NCI-H345 (cell line): ENCODE data around the gene GPR78.

Experiments used
- DNase-seq: peaks from one replicate; lab custom pipeline; 2025; lab: John Stamatoyannopoulos, UW

The GPR78 gene

GRCh38 chr4:8580321-8581093, at the start of gene GPR78:
TSS of gene GPR78 (plus strand) at chr4:8580392. CDS start at chr4:8580983, 591 bp downstream.
- peak; percentile 16 for DNase-seq

DNA sequence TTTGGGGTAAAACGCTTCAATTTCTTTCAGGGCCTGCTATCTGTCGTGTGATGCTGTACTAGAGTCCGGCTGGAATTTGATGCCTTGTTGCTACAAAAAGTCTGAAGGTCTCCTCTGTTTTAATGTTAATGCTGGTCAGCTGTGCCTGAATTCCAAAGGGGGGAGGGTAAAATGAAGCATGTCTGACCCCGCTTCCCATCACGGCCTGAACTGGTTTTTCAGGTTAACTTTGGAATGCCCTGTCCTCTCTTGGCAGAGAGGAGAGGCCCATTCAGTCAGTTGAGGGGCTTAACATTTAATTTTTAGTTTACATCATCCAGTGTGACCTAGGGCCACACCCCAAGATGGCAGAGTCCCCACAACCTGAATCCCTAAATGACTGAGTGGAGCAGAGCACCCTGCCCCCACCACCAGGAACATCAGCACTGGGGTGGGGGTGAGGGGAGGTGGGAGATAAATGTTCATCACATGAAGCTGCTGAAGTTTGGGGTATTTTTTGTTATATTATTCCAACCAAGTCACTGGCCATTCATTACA, 47.9 kb upstream of the GPR78 start:
- DNase-seq: no peak

GRCh38 chr4:8533274-8533865, 46.8 kb upstream of the GPR78 start:
- no peak for DNase-seq

GRCh38 chr4:8534129-8534528, 46.1 kb upstream of the GPR78 start:
- no peak for DNase-seq

DNA sequence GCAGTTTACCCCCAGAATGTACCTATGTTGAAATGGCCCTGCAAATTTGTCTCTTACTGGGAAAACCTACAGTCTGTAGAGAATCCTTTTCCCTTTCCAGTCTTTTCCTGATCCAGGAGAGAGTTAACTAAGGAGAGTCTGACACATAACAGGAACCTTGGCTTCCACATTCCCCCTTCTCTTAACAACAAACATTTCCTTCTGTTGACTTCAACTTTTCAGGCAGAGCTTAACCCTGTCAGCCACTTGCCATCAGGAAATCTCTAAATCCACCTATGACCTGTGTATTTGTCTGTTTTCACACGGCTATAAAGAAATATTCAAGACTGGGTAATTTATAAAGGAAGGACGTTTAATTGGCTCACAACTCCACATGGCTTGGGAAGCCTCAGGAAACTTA, 45.6 kb upstream of the GPR78 start:
- DNase-seq: no peak

DNA sequence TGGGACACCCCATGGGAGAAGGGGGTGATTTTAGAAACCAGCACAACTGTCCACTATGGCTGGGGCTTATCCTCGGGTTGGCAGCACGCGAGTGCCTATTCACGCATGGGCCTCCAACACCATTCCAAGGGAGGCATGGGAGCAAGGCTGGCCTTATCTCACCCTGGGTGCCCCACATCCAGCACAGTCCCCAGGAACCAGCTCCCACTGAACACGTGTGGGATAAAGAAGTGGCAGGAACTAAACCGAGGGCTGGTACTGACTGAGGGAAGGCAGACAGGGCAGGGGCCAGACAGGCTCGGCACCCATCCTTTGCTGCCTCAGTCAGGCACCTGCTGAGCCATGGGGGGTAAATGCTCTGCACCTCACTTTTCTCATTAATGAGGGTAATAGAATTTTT, 43.7 kb upstream of the GPR78 start:
- no peak for DNase-seq

GRCh38 chr4:8537041-8537461, 43.1 kb upstream of the GPR78 start:
- DNase-seq: peak; percentile 53

DNA sequence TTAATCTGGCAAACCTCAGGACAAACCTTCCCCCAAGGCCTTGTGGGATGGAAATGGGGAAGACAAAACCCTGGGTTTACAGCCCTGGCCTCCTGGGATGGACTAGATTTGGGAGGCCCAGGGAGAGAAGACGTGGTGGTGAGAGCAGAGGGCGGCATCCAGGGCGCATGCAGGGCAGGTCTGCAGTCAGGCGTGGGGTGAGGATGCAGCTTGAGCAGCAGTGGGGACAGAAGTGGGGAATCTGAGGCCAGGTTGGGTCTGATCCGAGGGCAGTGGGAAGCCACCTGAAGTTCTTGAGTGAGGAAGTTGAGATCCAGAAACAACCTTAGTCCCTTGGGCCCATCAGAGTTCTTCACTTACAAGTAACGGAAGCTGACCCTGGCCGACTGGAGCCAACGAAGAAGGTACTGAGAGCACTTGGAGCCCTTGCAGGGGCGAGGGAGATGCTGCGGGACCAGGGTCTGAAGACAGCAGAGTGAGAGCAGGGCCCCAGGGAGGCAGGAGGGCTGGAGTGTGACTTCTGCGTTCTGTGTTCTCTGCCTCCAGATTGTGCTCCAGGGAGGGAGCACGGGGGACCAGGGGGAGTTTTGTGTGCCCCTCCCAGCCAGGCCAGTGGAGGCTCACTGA, 42.0 kb upstream of the GPR78 start:
- DNase-seq: no peak

GRCh38 chr4:8538703-8539567, 41.3 kb upstream of the GPR78 start:
- no peak for DNase-seq

DNA sequence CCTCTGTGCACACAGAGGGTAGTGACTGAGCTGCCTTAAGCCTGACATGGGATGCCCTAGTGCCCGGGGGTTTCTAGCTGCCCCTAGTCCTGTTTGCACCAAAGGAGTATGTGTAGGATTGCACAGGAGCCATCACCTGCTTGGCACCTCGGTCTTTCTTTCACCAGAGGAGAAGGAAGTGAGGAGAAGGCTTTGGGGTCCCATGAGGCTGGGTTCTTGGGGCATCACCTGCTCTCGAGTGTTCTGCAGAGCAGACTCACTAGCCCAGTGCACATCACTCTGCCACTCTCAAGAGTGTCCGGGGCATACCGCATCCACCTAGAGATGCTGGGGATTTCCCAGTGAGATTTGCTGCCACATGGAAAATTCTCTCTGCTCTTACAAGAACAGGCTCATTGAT, 40.5 kb upstream of the GPR78 start:
- no peak for DNase-seq

DNA sequence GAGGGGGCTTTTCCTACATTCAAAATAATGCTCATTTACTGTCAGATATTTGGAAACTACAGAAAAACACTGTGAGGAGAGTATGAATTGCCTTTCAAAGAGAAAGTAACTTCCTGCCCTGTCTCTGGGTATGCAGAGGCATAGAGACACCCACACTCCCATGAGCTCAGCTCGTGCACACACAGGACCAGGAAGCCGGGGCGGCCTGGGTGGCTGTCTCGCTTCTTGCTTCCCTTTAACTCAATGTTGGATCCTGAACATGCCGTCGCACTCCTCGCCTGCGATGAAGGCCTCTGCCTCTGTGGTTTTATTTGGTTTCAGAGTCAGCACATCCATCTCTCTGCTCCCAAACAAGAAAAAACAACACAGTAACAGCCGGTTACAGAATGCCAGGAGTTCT, 40.1 kb upstream of the GPR78 start:
- DNase-seq: no peak

DNA sequence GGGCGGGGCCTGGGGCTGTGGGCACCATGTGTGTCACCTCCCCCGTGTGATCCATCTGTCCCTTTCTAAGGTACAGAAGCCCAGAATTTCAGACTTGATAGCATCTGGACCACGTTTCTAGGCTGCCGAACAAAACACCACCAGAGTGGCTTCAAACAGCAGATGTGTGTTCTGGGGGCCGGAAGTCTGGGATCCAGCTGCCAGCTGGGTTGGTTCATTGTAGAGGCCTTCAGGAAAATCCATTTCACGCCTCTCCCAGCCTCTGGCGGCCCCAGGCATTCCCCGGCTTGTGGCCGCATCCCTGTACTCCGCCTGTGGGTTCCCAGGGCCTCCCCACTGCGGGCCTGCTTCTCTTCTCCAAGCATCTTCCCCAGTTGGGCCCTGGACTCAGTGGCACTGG, 39.6 kb upstream of the GPR78 start:
- DNase-seq: no peak

DNA sequence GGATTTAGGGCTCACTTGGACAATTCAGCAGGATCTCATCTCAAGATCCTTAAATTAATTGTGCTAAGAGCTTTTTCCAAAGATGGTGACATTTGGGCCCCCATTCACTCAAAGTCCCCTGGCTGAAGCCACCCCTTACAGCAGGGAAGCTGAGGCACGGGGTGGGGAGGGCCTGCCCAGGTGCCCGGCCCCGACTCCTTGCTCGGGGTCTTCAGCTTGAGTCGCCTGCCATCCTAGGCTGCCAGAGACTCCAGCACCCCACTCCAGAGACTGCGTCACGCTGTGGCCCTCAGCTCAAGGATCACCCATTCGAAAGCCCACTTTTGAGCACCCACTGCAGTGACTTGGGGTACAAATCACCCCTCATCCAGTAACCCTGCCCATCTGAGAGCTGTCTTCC, 39.2 kb upstream of the GPR78 start:
- DNase-seq: no peak

DNA sequence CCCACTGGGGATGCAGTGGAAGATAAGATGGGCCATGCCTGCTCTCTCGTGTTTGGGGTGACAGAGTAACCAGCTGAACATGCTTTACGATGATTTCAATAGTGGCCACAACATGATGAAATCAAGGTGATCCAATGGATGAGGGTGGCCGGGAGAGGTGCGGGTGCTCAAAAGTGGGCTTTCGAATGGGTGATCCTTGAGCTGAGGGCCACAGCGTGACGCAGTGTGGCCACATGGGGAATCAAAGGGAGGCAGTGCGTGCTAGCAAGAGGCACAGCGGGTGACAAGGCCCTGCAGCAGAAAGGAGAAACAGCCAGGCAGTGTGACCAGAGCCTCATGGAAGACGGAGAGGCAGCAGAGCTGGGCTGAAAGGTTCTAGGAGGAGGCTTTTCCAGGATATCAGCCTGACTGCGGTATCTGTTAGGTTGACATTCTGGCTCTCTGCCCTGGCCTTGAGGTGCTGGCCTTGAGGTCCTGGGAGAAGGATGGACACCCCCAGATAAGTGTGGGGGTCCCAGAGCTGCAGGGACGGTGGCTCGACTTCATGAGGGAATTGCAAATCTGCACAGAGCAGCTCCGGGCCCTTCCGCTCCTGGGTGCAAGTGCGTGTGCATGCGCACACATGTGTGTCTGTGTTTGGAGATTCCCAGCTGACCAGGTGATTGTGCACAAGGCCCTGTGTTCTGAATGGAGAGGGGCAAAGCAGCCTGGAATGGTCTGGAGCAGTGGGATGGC, 38.0 kb upstream of the GPR78 start:
- DNase-seq: no peak

DNA sequence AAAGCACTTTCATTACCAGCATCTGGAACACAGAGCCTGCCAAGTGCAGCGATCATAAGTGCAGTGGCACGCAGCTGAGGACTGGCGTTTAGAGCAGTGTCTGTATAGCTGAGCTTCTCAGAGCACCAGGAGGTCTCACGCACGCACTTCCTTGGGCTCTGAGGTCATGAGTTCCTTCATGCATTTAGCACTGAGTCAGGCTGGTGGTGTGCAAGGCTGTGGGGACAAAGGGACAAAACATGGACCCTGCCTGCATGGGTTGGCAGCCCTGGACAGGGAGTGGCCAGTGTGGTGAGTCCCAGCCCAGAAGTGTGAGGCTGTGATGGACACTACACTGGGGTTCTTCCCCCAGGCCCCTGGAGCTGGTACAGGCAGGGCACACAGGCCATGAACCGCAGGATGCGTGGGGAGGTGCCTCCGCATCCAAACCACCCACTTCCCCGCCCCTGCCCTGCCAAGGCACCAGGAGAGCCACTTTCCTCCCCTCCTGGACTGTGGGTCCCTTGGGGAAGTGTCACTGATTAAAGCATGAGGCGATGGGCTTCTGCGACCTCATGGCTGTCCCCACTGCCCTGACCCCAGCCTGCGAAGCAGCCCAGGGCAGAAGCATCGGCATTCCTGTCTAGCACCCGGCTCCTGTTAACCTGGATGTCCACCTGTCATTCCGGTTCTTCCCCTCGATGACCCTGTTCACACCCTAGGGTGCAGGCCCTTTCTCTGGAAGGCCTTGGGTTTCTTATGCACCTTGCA, 37.2 kb upstream of the GPR78 start:
- no peak for DNase-seq

DNA sequence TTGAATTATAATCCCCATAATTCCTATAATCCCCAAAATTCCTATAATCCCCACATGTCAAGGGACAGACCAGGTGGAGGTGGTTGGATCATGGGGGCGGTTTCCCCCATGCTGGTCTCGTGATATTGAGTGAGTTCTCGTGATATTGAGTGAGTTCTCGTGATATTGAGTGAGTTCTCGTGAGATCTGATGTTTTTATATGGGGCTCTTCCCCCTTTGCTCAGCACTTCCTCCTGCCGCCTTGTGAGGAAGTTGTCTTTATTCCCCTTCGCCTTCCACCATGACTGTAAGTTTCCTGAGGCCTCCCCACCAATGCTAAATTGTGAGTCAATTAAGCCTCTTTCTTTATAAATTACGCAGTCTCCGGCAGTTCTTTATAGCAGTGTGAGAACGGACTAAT, 36.6 kb upstream of the GPR78 start:
- no peak for DNase-seq

- DNase-seq: no peak
Observed at GRCh38 chr4:8544282-8544681, 35.9 kb upstream of the GPR78 start.

- no peak for DNase-seq
Observed at GRCh38 chr4:8544741-8545438, 35.3 kb upstream of the GPR78 start.

DNA sequence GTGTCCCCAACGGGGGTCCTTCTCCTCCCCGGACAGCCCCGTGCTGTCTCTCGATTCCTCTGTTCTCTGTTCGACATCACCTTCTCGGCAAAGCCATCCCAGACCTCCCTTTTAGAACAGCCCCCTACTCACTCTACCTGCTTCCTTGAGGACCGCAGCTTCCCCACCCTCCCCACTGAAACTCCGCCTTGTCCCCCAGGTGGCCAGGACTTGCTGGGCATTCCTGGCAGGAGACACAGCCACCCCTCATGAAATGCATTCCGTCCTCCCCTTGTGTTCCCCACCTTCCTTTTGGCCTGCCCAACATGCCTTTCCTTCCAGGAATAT, 34.8 kb upstream of the GPR78 start:
- no peak for DNase-seq

DNA sequence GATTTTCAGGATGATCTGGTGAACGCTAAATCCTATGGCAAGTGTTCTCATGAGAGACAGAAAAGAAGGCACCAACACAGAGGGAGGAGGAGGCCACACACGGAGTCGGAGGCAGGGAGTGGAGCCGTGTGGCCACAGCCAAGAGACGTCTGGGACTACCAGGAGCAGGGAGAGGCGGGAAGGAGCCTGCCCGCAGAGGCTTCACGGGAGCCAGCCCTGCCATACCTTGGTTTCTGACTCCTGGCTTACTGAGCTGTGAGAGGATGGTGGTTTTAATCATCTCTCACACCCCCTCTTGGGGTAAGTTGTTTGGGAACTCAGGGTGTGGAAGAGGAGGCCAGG, 33.5 kb upstream of the GPR78 start:
- DNase-seq: no peak
